Measurements from ENCODE around the gene EZR. TPM values are rescaled to one million over a fixed set of nuclear protein-coding genes. Genes with fewer than 3 reads are reported as not detected.
A peak's percentile ranks its signal among the peaks of the same experiment; 100 is the strongest.

The EZR gene
- total RNA-seq, 1 experiment from 2014 or later: 375 TPM

- Histone ChIP-seq H2BK120ac (ENCODE audit: low read depth, low read length, poor library complexity, severe bottlenecking) (no peak overlapping the region), H3K56ac (ENCODE audit: insufficient read length, low read depth, low read length) (no peak overlapping the region), H2BK12ac (ENCODE audit: insufficient read length, low read depth, low read length) (no peak overlapping the region), H3K4me2 (ENCODE audit: insufficient read depth, insufficient read length, low read length) (no peak overlapping the region), H2BK5ac (ENCODE audit: insufficient read length, low read length) (no peak overlapping the region), H3K27me3 (ENCODE audit: insufficient read depth, low read length) (no peaks in the 10 kb centered on the region), H3K14ac (ENCODE audit: insufficient read depth, low read length) (no peak overlapping the region), H3K4me1 (ENCODE audit: insufficient read depth, low read length) (no peaks in the 10 kb centered on the region), H2BK15ac (ENCODE audit: low read depth, low read length) (no peak overlapping the region), H4K20me1 (ENCODE audit: control insufficient read depth, insufficient read depth, insufficient read length) (no peaks in the 10 kb centered on the region), H4K5ac (ENCODE audit: insufficient read length, low read depth, low read length) (no peak overlapping the region), H3T11ph (ENCODE audit: low read length) (no peak overlapping the region), H2BK20ac (ENCODE audit: low read depth, low read length, poor library complexity, severe bottlenecking) (no peak overlapping the region), H2AFZ (ENCODE audit: low read length) (no peak overlapping the region), H4K91ac (ENCODE audit: insufficient read length, low read depth, low read length) (no peak overlapping the region), H3K27ac (ENCODE audit: insufficient read length, low read depth, low read length) (no peak overlapping the region), H2AK5ac (ENCODE audit: insufficient read length, low read length) (no peak overlapping the region), H3K9me3 (ENCODE audit: control insufficient read depth, low read depth, low read length) (no peaks in the 10 kb centered on the region), H3K9ac (ENCODE audit: extremely low read depth, insufficient read length, low read length) (no peak overlapping the region), H3K79me1 (ENCODE audit: insufficient read depth, low read depth, low read length, poor library complexity, severe bottlenecking) (no peaks in the 10 kb centered on the region), H3K4ac (ENCODE audit: low read depth, low read length) (no peak overlapping the region), H3K23ac (ENCODE audit: insufficient read length, low read depth, low read length) (no peak overlapping the region), H3K23me2 (ENCODE audit: insufficient read length, low read depth, low read length, poor library complexity, severe bottlenecking) (no peaks in the 10 kb centered on the region), H3K18ac (ENCODE audit: insufficient read length, low read depth, low read length) (no peak overlapping the region), H4K8ac (replicated peaks; ENCODE audit: insufficient read length, low read depth, low read length) (no peak overlapping the region), H3K79me2 (ENCODE audit: insufficient read depth, low read length) (no peaks in the 10 kb centered on the region)
- peaks cover 13 to 18% of the 10 kb centered on the region in 2 experiments for H3K4me1 Mint-ChIP-seq
- no peaks in the 10 kb centered on the region; the same call in none of the 2 replicates for H3K27me3 Mint-ChIP-seq (ENCODE audit: low read depth)
- WGBS (ENCODE audit: extremely low coverage, insufficient read length, low lambda C conversion rate): no CpG with 5 or more reads among the region's 21 CpGs
- peak overlapping the region; percentile 82 to 85 (median 85); a peak in 5 of 7 replicates for H3K27ac Mint-ChIP-seq
- H3K9me3 Mint-ChIP-seq: no peaks in the 10 kb centered on the region
- H3K36me3 Mint-ChIP-seq (ENCODE audit: insufficient read depth in 1 of 3, low read depth in 3 of 3): peaks cover 72 to 100% (median 93%) of the 10 kb centered on the region in 3 experiments
- no peak for DNase-seq
- TF ChIP-seq, protein P1, sequence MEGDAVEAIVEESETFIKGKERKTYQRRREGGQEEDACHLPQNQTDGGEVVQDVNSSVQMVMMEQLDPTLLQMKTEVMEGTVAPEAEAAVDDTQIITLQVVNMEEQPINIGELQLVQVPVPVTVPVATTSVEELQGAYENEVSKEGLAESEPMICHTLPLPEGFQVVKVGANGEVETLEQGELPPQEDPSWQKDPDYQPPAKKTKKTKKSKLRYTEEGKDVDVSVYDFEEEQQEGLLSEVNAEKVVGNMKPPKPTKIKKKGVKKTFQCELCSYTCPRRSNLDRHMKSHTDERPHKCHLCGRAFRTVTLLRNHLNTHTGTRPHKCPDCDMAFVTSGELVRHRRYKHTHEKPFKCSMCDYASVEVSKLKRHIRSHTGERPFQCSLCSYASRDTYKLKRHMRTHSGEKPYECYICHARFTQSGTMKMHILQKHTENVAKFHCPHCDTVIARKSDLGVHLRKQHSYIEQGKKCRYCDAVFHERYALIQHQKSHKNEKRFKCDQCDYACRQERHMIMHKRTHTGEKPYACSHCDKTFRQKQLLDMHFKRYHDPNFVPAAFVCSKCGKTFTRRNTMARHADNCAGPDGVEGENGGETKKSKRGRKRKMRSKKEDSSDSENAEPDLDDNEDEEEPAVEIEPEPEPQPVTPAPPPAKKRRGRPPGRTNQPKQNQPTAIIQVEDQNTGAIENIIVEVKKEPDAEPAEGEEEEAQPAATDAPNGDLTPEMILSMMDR (conservative IDR thresholded peaks at IDR 0.05): no peak
- H3K4me3 Mint-ChIP-seq: no peak overlapping the region
Observed at GRCh38 chr6:158770533-158771330, 48.4 kb downstream of the EZR start.
